ENCODE measurements around the gene SFMBT2. TPM values are rescaled to one million over a fixed set of nuclear protein-coding genes. Genes with fewer than 3 reads are reported as not detected.
A peak's percentile ranks its signal among the peaks of the same experiment; 100 is the strongest.

The SFMBT2 gene
- total RNA-seq, 6 experiments from 2014 or later: 1.4 to 3.4 (median 1.8) TPM

DNA sequence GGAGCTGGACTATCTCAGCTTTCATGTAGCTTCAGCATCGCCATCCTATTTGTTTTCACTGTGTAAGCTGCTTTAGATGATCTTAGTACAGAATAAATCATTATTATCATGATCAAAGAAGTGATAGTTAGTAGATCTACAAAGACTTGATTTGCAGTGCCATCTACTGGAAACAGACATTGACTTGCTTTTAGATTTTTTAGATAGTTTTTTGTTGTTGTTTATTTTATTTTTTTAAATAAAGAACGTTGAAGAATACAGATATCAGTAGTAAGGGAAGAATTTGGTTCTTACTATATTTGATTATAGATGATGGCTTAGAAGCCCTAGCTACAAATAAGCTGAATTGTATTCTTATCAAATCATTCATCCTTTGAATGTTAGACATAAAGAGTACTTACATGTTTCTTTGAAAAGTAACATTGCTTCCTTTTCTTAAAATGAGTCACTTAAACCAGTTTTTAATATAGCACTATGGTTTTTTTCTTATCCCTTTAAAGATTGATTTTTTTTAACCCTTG lies 6.3 kb upstream of the SFMBT2 start:
- ATAC-seq: peak in 2 of 4 donors; percentile 31 to 35
- WGBS (ENCODE audit: insufficient coverage, low coverage, low lambda C conversion rate, missing lambda C conversion rate): 7% methylated on average over 2 of the region's 2 CpGs
- Histone ChIP-seq H3K36me3 (no peaks in the 10 kb centered on the region), H3K27me3 (peaks cover 0 to 2% of the 10 kb centered on the region in 2 donors), H3K4me1 (peaks cover 0 to 7% (median 0%) of the 10 kb centered on the region in 4 donors), H3K27ac (no peak overlapping the region), H3K4me3 (no peak overlapping the region), H3K9me3 (no peaks in the 10 kb centered on the region)
- intact Hi-C loops (cut with DNase I): loop anchor here (10.0 kb wide), 2 partner anchors 502 to 742 kb away; no protein-coding TSS in a partner anchor
- TF ChIP-seq, protein P1, sequence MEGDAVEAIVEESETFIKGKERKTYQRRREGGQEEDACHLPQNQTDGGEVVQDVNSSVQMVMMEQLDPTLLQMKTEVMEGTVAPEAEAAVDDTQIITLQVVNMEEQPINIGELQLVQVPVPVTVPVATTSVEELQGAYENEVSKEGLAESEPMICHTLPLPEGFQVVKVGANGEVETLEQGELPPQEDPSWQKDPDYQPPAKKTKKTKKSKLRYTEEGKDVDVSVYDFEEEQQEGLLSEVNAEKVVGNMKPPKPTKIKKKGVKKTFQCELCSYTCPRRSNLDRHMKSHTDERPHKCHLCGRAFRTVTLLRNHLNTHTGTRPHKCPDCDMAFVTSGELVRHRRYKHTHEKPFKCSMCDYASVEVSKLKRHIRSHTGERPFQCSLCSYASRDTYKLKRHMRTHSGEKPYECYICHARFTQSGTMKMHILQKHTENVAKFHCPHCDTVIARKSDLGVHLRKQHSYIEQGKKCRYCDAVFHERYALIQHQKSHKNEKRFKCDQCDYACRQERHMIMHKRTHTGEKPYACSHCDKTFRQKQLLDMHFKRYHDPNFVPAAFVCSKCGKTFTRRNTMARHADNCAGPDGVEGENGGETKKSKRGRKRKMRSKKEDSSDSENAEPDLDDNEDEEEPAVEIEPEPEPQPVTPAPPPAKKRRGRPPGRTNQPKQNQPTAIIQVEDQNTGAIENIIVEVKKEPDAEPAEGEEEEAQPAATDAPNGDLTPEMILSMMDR (IDR thresholded peaks at IDR 0.05): peak; percentile 34 to 59 (median 56)
- TF ChIP-seq POLR2A (IDR thresholded peaks at IDR 0.05): no peak
- DNase-seq: no peak

DNA sequence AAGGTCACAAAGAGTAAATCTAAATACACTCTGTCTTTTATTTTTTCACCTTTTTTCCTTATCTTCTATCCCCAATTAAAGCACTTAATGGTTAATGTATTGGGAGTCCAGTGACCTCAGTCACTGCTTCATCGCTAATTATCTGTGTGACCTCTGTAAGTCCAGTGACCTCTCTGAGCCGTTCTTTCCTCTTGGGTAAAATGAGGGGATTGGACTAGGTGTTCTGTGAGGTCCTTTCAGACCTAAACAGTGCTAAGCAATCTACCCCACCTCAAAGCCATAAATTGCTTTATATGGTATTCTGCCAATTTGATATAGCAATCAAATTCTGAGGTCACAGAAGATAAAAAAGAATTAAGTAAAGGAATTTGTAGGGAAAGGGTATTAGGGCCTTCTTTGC lies 3.9 kb upstream of the SFMBT2 start:
- WGBS (ENCODE audit: insufficient coverage, low coverage, low lambda C conversion rate, missing lambda C conversion rate): 24% methylated on average over 2 of the region's 2 CpGs
- ATAC-seq (no peak), DNase-seq (no peak)
- H3K4me3 ChIP-seq: no peak overlapping the region
- H3K27ac ChIP-seq: no peak overlapping the region
- peaks cover 0 to 13% of the 10 kb centered on the region in 2 donors for H3K27me3 ChIP-seq
- TF ChIP-seq, protein P1 (IDR thresholded peaks at IDR 0.05): no peak
- peaks cover 0 to 21% (median under 1%) of the 10 kb centered on the region in 4 donors for H3K4me1 ChIP-seq
- H3K9me3 ChIP-seq: no peaks in the 10 kb centered on the region
- no peaks in the 10 kb centered on the region for H3K36me3 ChIP-seq
- intact Hi-C loops (cut with DNase I): loop anchor here (10.0 kb wide), 2 partner anchors 500 to 740 kb away; no protein-coding TSS in a partner anchor

DNA sequence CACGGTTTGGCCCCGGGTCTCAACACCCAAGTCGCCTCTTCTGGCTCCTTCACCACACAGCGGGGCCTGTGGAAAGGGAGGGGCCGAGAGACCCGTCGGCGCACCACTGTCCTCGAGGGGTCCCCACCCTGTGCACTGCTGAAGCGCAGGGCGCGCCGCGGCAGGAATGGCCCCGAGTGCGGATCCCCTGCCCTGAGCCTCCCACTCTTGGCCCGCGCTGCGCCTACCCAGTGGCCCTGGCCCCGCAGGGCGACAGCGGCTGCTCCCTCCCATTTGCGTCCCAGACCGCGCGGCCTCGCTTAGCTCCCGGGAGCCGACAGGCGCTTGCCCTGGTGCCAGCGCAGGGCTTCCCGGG lies 2.1 kb upstream of the SFMBT2 start:
- ATAC-seq: peak in 1 of 4 donors; percentile 2
- Histone ChIP-seq H3K4me1 (peaks cover 0 to 33% (median 4%) of the 10 kb centered on the region in 4 donors), H3K27me3 (peaks cover 0 to 18% of the 10 kb centered on the region in 2 donors), H3K36me3 (no peaks in the 10 kb centered on the region), H3K9me3 (no peaks in the 10 kb centered on the region), H3K27ac (no peak overlapping the region), H3K4me3 (peak overlapping the region in 1 of 3 donors; percentile 26)
- intact Hi-C loops (cut with DNase I): loop anchor here (10.0 kb wide), 2 partner anchors 498 to 738 kb away; no protein-coding TSS in a partner anchor
- DNase-seq: peak in 1 of 3 donors; percentile 32
- WGBS (ENCODE audit: insufficient coverage, low coverage, low lambda C conversion rate, missing lambda C conversion rate): 8% methylated on average over 13 of the region's 32 CpGs
- TF ChIP-seq POLR2A (IDR thresholded peaks at IDR 0.05): no peak
- TF ChIP-seq, protein P1 (IDR thresholded peaks at IDR 0.05): no peak

DNA sequence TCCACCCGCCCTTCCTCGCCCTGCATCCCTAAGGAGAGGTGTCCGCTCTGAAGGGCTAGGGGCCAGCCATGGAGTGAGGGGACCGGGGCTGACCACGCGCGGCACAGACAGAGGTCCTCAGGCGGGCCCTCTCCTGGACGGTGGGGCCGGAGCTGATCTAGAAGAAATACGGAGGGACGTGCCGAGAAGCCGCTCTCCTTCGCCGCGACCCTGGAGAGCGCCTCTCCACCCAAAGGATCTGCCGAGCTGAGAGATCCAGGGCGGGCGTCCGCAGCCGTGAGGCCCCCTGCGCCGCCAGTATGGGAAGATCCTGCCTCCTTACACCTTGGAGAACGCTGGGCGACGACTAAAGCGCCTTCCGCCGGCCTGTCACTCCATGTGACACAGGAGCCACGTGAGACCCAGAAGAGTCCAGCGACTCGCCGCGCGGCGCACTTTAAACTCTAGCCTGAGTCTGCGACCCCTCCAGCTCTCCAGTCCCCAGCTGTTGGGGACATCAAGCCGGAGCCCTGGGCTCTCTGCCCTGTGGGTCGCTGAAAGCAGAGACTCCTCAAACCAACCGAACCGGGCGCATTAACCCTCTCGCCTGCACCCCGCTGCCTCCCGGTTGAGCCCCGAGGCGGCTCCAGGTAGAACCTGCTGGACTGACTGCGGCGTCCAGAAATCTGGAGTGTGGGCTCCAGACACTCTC lies 1.5 kb upstream of the SFMBT2 start:
- TF ChIP-seq, protein P1 (IDR thresholded peaks at IDR 0.05): no peak
- TF ChIP-seq POLR2A (IDR thresholded peaks at IDR 0.05): no peak
- Histone ChIP-seq H3K36me3 (no peaks in the 10 kb centered on the region), H3K27ac (no peak overlapping the region), H3K9me3 (no peaks in the 10 kb centered on the region), H3K4me1 (peaks cover 0 to 38% (median 6%) of the 10 kb centered on the region in 4 donors), H3K4me3 (peak overlapping the region; percentile 9 to 66 (median 26)), H3K27me3 (peaks cover 0 to 23% of the 10 kb centered on the region in 2 donors)
- intact Hi-C loops (cut with DNase I): loop anchor here (10.0 kb wide), 2 partner anchors 498 to 738 kb away; no protein-coding TSS in a partner anchor
- peak; percentile 14 to 24 (median 20) for ATAC-seq
- 5% methylated on average over 18 of the region's 51 CpGs for whole genome bisulfite sequencing (ENCODE audit: insufficient coverage, low coverage, low lambda C conversion rate, missing lambda C conversion rate)
- DNase-seq: peak in 2 of 3 donors; percentile 58

Data from right lobe of liver (tissue), 6 donors.